ENCODE data around the gene NRG2.

The NRG2 gene

DNA sequence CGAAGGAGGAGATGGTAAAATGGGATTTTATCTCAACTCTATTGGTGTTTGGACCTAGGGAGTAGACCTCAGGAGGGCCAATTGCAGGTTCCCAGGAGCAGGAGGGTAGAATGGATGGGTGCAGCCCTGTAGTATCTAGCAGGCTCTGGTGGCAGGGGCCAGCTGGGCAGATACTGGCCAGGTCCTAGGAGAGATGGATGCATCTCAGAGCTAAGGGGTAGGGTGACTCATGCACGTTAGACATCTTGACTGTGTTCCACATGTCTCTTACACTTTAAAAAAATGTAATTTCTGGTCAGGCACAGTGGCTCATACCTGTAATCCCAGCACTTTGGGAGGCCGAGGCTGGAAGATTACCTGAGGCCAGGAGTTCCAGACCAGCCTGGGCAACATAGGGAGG lies 225.1 kb downstream of the NRG2 start:
- peaks cover 6% of the 10 kb centered on the region for H3K9me3 Mint-ChIP-seq
- H3K36me3 Mint-ChIP-seq: peaks cover 3% of the 10 kb centered on the region
- H3K27ac Mint-ChIP-seq: no peak overlapping the region
- H3K27me3 Mint-ChIP-seq: peaks cover 2% of the 10 kb centered on the region
- H3K4me3 Mint-ChIP-seq: no peak overlapping the region
- H3K4me1 Mint-ChIP-seq: no peaks in the 10 kb centered on the region

DNA sequence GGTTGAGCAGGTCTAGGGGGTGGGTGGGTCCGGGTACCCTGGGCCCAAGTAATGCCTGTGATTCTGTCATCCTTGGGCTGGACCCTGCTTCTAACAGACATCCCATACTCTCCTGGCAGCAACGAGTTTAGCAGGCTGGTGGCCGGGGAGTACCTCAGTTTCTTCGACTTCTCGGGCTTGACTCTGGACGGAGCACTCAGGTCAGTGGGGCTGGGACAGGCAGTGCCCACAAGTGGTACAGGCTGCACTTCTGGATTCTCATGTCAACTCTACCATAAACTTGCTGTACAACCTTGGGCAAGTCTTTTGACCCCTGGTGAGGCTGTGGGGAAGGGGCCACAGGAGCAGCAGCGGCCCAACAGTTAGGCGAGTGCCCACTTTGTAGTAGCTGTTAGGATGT lies 225.7 kb downstream of the NRG2 start:
- no peak overlapping the region for H3K27ac Mint-ChIP-seq
- peaks cover 3% of the 10 kb centered on the region for H3K36me3 Mint-ChIP-seq

DNA sequence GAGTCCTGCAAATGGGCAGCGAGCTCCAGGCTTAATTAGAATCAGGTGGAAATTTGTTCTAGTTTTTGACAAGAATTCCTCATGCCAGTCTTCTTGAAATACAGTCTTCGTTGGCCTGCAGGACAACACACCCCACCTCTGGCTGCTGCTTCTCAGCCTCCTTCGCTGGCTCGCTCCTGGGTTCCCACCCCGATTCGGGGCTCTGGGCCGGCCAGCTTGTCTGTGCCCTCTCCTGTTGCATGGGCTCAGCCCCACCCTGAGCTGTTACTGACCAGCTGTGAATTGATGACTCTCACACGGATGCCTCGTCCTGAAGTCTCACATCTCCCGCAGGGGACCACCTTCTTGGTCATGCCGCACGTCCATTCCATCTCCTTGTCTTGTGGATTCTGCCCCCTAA lies 226.5 kb downstream of the NRG2 start:
- no peak overlapping the region for H3K4me3 Mint-ChIP-seq
- no peaks in the 10 kb centered on the region for H3K4me1 Mint-ChIP-seq
- peaks cover 2% of the 10 kb centered on the region for H3K27me3 Mint-ChIP-seq
- peaks cover 6% of the 10 kb centered on the region for H3K9me3 Mint-ChIP-seq
- peaks cover 3% of the 10 kb centered on the region for H3K36me3 Mint-ChIP-seq
- H3K27ac Mint-ChIP-seq: no peak overlapping the region

More for the DNA sequence above, 225.7 kb downstream of the NRG2 start:
- no peaks in the 10 kb centered on the region for H3K4me1 Mint-ChIP-seq
- peaks cover 6% of the 10 kb centered on the region for H3K9me3 Mint-ChIP-seq
- peaks cover 2% of the 10 kb centered on the region for H3K27me3 Mint-ChIP-seq
- no peak overlapping the region for H3K4me3 Mint-ChIP-seq

DNA sequence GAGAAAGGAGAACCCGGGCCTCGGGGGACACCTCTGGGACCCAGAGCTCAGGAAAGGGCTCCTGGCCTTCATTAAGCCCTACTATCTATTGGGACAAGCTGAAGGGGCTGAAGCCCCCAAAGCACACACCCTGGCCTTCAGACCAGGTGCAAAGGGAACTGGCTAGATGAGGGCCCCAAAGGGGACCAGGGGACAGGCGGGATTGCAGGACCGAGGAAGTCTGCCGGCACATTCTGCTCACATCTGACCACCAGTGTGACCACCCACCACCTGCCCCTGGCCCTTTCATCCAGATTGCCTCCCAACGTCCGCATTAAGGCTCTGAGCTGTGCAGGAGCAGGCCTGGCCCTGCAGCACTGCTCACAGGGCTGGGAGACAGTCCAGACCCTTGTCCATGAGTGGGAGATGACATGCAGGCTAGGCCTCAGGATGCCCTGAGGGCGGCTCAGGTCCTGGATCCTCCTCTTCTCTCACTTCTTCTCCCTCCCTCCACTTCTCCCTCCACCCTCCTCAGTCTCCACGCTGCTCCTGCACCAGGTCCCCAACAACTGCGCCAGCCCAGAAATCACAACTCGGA lies 228.3 kb downstream of the NRG2 start:
- no peaks in the 10 kb centered on the region for H3K4me1 Mint-ChIP-seq
- H3K36me3 Mint-ChIP-seq: peaks cover 3% of the 10 kb centered on the region
- H3K9me3 Mint-ChIP-seq: peaks cover 6% of the 10 kb centered on the region
- peaks cover 1% of the 10 kb centered on the region for H3K27me3 Mint-ChIP-seq
- H3K27ac Mint-ChIP-seq: no peak overlapping the region
- no peak overlapping the region for H3K4me3 Mint-ChIP-seq

DNA sequence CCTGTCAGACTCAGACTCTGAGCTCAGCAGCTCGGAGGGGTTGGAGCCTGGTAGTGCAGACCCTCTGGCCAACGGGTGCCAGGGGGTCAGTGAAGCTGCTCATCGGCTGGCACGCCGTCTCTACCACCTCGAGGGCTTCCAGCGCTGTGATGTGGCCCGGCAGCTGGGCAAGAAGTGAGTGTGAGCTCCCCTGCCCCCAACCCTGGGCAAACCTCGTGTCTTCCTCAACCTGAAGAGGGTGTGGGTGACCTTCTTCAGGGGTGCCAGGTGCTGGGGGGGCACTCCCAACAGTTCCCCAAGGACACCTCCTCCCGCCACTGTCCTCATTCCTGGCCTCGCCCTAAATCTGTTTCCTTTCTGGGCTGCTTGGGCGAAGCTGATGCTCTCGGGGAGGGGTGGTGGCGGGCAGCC lies 228.9 kb downstream of the NRG2 start:
- Mint-ChIP-seq H3K9me3 (peaks cover 6% of the 10 kb centered on the region), H3K27ac (no peak overlapping the region), H3K27me3 (peaks cover 1% of the 10 kb centered on the region)

DNA sequence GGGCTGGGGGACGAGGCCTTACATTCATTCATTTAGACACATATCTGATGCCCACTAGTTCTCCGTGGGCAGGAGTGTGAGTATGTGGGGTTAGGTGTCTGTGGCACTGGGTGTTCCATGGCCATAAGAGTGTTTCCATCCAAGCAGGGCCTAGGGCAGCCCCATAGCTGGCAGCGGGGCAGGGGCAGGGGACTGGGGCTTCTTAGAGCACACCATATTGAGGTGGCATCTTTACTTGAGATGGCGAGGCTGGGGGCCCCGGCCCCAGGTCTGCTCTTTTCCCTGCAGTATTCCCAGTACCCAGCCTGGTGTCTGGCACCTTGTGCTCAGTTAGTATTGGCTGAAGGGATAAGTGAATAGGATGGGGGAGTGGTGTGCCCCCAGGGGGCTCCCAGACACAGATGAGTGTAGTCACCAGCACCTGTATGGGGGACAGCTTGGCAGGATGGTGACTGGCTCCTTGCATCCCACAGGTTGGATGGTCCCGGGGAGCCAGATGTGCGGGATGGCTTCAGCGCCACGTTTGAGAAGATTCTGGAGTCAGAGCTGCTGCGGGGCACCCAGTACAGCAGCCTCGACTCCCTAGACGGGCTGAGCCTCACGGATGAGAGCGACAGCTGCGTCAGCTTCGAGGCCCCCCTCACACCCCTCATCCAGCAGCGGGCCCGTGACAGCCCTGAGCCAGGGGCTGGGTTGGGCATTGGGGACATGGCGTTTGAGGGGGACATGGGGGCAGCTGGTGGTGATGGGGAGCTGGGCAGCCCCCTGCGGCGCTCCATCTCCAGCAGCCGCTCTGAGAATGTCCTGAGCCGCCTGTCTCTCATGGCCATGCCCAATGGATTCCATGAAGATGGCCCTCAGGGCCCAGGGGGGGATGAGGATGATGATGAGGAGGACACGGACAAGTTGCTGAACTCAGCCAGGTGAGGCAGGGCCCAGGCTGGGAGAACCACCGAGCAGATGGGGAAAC lies 230.0 kb downstream of the NRG2 start:
- Mint-ChIP-seq H3K27me3 (peaks cover 5% of the 10 kb centered on the region), H3K4me3 (no peak overlapping the region), H3K36me3 (no peaks in the 10 kb centered on the region), H3K4me1 (no peaks in the 10 kb centered on the region), H3K9me3 (no peaks in the 10 kb centered on the region), H3K27ac (no peak overlapping the region)

More for the DNA sequence above, 228.9 kb downstream of the NRG2 start:
- Mint-ChIP-seq H3K4me1 (no peaks in the 10 kb centered on the region), H3K36me3 (peaks cover 3% of the 10 kb centered on the region), H3K4me3 (no peak overlapping the region)

DNA sequence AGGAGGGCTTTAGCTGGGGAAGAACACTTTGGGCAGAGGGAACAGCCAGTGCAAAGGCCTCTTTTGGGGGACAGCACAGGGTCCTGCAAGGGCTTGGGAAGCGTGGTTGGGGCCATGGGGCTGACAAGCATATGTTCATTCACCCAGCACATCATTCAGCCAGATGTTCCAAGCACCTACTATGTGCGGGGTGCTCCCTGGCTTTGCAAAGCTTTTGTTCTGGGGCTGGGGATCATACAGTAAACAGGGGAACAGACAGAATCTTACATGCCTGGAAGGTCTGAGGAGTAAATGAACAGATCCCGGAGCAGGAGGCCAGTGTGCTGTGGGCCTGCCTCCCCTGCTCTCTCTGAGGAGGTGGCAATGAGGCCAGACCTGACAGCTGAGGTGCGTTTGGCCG lies 230.8 kb downstream of the NRG2 start:
- H3K27me3 Mint-ChIP-seq: peaks cover 5% of the 10 kb centered on the region
- no peaks in the 10 kb centered on the region for H3K36me3 Mint-ChIP-seq
- H3K4me3 Mint-ChIP-seq: no peak overlapping the region
- no peaks in the 10 kb centered on the region for H3K4me1 Mint-ChIP-seq
- no peaks in the 10 kb centered on the region for H3K9me3 Mint-ChIP-seq
- no peak overlapping the region for H3K27ac Mint-ChIP-seq

DNA sequence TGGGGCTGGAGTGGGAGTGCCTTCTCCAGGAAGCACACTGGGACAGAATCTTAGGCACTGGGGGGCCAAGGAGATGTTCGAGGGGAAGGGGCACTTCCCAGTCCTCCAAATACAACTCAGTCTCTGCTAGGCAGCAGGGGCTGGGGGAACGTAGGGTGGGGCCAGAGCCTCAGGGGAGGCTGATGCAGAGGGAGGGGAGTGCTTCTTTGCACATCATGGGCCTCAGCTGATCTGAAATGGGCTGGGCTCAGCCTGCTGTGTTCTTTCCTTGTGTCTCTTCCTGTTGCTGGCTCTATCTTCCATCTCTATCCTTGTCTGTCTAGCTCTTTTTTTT lies 231.9 kb downstream of the NRG2 start:
- H3K4me3 Mint-ChIP-seq: no peak overlapping the region
- H3K27me3 Mint-ChIP-seq: peaks cover 5% of the 10 kb centered on the region
- no peaks in the 10 kb centered on the region for H3K4me1 Mint-ChIP-seq
- H3K9me3 Mint-ChIP-seq: no peaks in the 10 kb centered on the region
- no peaks in the 10 kb centered on the region for H3K36me3 Mint-ChIP-seq
- no peak overlapping the region for H3K27ac Mint-ChIP-seq

DNA sequence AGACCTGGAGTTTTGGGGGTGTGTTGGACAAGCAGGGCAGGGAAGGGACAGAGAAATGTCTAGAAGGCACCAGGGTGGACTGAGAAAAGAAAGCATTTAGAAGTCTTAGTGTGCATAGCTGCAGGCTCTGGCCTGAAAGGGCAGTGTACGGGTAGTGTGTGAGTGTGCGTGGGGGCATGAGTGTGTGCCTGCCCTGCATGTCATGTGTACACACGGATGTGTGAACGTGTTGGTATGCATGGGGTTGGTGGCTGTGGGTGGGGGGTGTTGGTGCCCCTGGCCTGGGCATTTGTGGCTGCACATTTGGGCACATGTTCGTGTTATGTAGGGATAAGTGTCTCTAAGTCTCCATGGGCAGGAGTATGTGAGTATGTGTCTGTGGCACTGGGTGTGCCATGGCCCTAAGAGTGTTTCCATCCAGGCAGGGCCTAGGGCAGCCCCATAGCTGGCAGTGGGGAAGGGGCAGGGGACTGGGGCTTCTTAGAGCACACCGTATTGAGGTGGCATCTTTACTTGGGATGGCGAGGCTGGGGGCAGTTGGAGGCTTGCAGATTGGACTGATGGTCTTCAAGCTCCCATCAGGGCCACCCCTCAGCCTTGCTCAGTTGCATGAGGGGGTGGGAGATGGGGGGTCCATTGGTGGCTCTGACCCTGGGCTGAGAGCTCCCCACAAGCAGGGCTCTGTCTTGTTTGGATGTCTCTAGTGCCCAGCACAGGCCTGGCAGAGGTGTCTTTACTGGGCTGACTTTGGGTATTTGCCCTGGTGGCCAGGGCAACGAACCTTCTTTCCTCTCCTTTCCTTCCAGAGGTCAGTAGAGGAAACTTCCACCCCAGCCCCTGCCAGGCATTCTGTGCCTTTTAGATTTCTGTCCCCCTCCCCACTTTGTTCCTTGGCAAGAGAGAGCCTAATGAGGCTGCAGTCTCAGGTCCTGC lies 232.5 kb downstream of the NRG2 start:
- Mint-ChIP-seq H3K4me3 (no peak overlapping the region), H3K4me1 (no peaks in the 10 kb centered on the region), H3K9me3 (no peaks in the 10 kb centered on the region), H3K27ac (no peak overlapping the region), H3K36me3 (no peaks in the 10 kb centered on the region), H3K27me3 (peaks cover 5% of the 10 kb centered on the region)

DNA sequence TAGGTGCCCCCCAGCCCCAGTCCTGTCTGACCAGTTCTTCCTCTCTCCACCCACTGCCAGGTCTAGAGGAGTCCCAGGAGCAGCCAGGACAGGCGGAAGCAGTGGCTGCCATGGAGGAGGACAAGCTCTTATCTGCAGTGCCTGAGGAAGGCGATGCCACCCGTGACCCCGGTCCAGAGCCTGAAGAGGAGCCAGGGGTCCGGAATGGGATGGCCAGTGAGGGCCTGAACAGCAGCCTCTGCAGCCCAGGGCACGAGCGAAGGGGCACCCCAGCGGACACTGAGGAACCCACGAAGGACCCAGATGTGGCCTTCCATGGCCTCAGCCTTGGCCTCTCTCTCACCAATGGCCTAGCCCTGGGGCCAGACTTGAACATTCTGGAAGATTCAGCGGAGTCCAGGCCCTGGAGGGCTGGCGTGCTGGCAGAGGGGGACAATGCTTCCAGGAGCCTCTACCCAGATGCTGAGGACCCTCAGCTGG lies 233.7 kb downstream of the NRG2 start:
- Mint-ChIP-seq H3K27ac (no peak overlapping the region), H3K36me3 (no peaks in the 10 kb centered on the region), H3K9me3 (no peaks in the 10 kb centered on the region), H3K4me3 (no peak overlapping the region), H3K4me1 (no peaks in the 10 kb centered on the region), H3K27me3 (peaks cover 5% of the 10 kb centered on the region)

DNA sequence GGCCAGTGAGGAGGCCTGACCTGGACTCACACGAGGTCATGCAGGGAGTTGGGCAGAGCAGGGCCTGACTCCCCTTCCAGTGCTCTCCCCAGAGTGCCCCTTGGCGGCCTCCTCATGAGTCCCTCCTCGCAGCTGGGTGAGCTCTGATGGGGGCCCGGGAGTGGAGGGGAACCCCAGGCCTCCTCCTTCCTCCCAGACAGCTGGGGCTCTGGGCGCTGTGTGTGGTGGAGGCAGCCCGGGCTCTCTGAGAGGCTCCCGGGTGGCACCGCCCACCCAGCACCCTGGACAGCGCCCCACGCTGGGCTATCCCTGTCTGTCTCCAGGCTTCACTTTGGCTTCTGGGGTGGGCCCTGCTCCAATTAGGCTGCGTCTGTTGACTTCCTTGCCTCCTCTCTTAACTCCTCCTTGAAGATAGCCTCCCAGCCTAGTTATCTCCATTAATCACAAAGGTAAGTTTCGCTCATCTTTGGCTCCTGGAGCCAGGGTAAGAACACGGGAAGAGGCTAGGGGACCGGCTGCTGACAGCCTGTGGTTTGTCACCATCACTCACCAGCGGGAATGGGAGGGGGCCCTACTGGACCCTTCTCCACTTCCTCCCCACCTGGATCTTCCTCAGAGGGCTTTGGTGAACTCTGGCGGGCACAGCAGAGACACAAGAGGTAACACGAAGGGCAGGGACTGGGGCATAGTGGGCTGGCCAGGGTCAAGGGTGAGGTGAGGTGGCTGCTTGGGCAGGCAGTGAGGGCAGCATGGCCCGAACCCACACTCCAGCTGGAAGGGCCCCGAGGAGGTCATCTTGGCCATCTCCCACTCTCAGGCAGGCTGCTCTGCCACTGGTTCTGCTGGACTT lies 234.4 kb downstream of the NRG2 start:
- H3K36me3 Mint-ChIP-seq: no peaks in the 10 kb centered on the region
- no peaks in the 10 kb centered on the region for H3K9me3 Mint-ChIP-seq
- no peak overlapping the region for H3K27ac Mint-ChIP-seq

DNA sequence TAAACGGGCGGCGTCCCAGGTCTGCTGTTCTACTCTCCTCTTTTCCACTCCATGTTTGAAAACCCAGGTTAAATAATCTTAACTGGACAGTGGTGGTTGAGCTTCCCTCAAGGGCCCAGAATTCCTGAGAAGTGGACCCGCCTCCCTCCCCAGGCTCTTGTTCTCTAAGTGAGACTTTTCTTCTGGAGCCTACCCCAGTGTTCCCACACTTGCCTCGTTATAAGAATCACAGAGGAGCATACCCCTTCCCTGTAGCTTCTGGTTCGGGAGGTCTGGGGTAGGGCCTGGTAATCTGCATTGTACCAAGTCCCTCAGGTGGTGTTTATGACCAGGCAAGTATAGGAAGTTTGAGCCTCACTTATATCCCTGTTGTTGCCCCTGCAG lies 235.5 kb downstream of the NRG2 start:
- H3K27ac Mint-ChIP-seq: no peak overlapping the region
- H3K27me3 Mint-ChIP-seq: peaks cover 5% of the 10 kb centered on the region

More for the DNA sequence above, 234.4 kb downstream of the NRG2 start:
- H3K4me1 Mint-ChIP-seq: no peaks in the 10 kb centered on the region
- H3K27me3 Mint-ChIP-seq: peaks cover 5% of the 10 kb centered on the region
- H3K4me3 Mint-ChIP-seq: no peak overlapping the region

DNA sequence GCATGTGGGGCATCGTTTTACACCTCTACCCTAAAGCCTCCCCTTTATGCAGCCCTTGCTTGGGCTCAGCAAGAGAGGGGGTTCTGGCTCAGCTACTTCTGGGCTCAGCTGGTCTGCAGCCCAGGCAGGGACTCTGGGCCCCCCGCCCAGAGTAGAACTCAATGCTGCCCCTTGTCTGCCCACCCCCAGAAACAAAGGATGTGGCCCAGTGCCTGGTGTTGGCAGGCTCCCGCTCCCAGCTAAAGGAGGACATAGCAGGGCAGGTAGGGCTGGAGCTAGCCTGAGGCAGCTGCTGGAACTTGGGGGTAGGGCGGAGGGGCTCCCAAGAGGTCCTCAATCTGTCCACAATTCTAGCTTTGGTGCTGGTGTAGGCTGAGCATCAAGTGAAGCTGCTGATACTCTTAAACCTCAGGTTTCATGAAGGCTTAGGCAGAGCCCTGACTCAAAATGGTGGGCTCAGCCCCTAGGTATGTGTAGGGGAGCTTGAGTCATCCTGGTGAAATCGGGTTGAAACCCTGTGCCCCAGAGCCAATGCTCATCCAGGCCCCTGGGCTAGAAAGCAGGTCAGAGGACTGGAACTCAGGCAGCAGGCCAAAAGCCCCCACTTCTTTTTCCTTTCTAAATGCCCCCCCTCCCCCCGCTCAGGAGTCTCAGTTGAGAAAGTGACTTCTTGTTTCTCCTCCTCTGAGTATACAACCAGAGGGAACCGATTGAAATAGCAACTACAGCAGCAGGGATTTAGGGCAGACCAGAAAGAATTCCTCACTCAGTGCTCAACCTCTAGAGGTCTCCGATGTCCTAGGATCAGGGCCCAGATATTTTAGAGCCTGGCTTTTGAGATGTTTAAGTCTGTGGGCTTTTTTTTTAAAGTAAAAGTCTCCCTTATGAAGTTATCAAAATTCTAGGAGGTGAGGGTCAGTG lies 236.1 kb downstream of the NRG2 start:
- Mint-ChIP-seq H3K27me3 (peaks cover 5% of the 10 kb centered on the region), H3K4me1 (no peaks in the 10 kb centered on the region), H3K9me3 (no peaks in the 10 kb centered on the region), H3K4me3 (no peak overlapping the region), H3K36me3 (no peaks in the 10 kb centered on the region), H3K27ac (no peak overlapping the region)

More for the DNA sequence above, 235.5 kb downstream of the NRG2 start:
- H3K36me3 Mint-ChIP-seq: no peaks in the 10 kb centered on the region
- no peaks in the 10 kb centered on the region for H3K9me3 Mint-ChIP-seq
- H3K4me1 Mint-ChIP-seq: no peaks in the 10 kb centered on the region
- H3K4me3 Mint-ChIP-seq: no peak overlapping the region

DNA sequence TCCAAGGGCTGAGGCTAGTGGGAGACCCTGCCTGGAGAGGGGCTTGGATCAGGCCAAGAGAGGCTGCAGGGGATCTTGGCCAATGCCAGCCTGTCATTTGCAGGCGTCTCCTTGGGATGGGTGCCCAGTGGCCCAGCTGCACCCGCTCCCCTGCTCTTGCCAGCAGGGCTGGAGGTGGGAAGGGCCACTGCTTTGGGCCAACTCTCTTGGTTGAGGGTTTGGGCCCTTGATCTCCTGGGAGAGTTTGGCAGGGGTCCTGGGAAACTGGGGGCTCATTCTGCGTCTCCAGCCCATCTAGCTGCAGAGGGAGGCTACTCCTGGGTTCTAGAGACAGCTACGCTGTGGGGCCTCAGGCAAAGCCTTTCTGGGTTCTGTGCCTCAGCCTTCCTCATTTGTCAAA lies 237.0 kb downstream of the NRG2 start:
- no peaks in the 10 kb centered on the region for H3K4me1 Mint-ChIP-seq
- peaks cover 13% of the 10 kb centered on the region for H3K27me3 Mint-ChIP-seq
- H3K4me3 Mint-ChIP-seq: no peak overlapping the region
- no peaks in the 10 kb centered on the region for H3K9me3 Mint-ChIP-seq
- no peaks in the 10 kb centered on the region for H3K36me3 Mint-ChIP-seq
- H3K27ac Mint-ChIP-seq: no peak overlapping the region
